Type B pancreatic cell (in vitro differentiated cells): ENCODE measurements around the gene MAPK14. TPM values are rescaled to one million over a fixed set of nuclear protein-coding genes. Genes with fewer than 3 reads are reported as not detected.
"Not testable (repeated sequence)": the region's sequence is repeated elsewhere in the genome, so short reads cannot be mapped to it uniquely, and the experiment has no call there.

ENCODE experiments used
- DNase-seq: peaks from one replicate; pipeline ENCODE4 v3.0.0; 2021; ENCODE audit warnings: mixed read lengths; ENCODE audit not compliant: unreplicated experiment; ENCODE audit errors: extremely low spot score
- H3K27ac Mint-ChIP-seq: 2 replicates; pipeline ENCODE4 v1.8.0; 2021; ENCODE audit warnings: mild to moderate bottlenecking, mixed read lengths
- H3K27me3 Mint-ChIP-seq: 2 replicates; pipeline ENCODE4 v1.8.0; 2021; ENCODE audit warnings: mixed read lengths
- H3K36me3 Mint-ChIP-seq: 2 replicates; pipeline ENCODE4 v1.8.0; 2021; ENCODE audit warnings: mixed read lengths
- H3K4me1 Mint-ChIP-seq: one replicate; pipeline ENCODE4 v1.8.0; 2021; ENCODE audit warnings: mixed read lengths; ENCODE audit not compliant: unreplicated experiment
- H3K4me3 Mint-ChIP-seq: 2 replicates; pipeline ENCODE4 v1.8.0; 2021; ENCODE audit warnings: mild to moderate bottlenecking, mixed read lengths
- H3K9me3 Mint-ChIP-seq: 2 replicates; pipeline ENCODE4 v1.8.0; 2021; ENCODE audit warnings: mixed read lengths
- CTCF ChIP-seq: fragments of 200-600 bp; sonication (generic); conservative IDR thresholded peaks from 2 replicates; pipeline ENCODE4 v1.5.0; 2021; ENCODE audit warnings: antibody characterized with exemption, mild to moderate bottlenecking
- total RNA-seq: library from RNA; stranded (reverse); gene quantifications from 2 replicates; pipeline ENCODE4 v1.2.1, GENCODE V29; 2021; ENCODE audit warnings: low replicate concordance

The MAPK14 gene
- total RNA-seq, 1 donor from 2014 or later, result 40.1 TPM

- no peak for DNase-seq
- Mint-ChIP-seq H3K27ac (peak overlapping the region; percentile 92), H3K4me3 (peak overlapping the region; percentile 94), H3K36me3 (no peaks in the 10 kb centered on the region), H3K4me1 (peaks cover 34% of the 10 kb centered on the region), H3K9me3 (no peaks in the 10 kb centered on the region), H3K27me3 (peaks cover 17% of the 10 kb centered on the region)
- no peak for TF ChIP-seq CTCF
Measured at GRCh38 chr6:36029464-36029863, 1.9 kb downstream of the MAPK14 start.

GRCh38 chr6:36032261-36032660, 4.7 kb downstream of the MAPK14 start:
- Mint-ChIP-seq H3K4me3 (no peak overlapping the region), H3K27ac (no peak overlapping the region), H3K36me3 (no peaks in the 10 kb centered on the region), H3K27me3 (peaks cover 4% of the 10 kb centered on the region), H3K4me1 (peaks cover 37% of the 10 kb centered on the region), H3K9me3 (no peaks in the 10 kb centered on the region)
- no peak for DNase-seq
- TF ChIP-seq CTCF, result no peak

- H3K4me3 Mint-ChIP-seq, result not testable (repeated sequence)
Measured at GRCh38 chr6:36033144-36033543, 5.5 kb downstream of the MAPK14 start.

GRCh38 chr6:36033935-36034334, 6.3 kb downstream of the MAPK14 start:
- Mint-ChIP-seq H3K9me3 (no peaks in the 10 kb centered on the region), H3K27ac (no peak overlapping the region), H3K4me3 (no peak overlapping the region), H3K27me3 (no peaks in the 10 kb centered on the region), H3K36me3 (no peaks in the 10 kb centered on the region), H3K4me1 (peaks cover 44% of the 10 kb centered on the region)
- TF ChIP-seq CTCF, result no peak
- DNase-seq, result no peak

More at GRCh38 chr6:36033144-36033543, 5.5 kb downstream of the MAPK14 start:
- H3K27me3 Mint-ChIP-seq, H3K9me3 Mint-ChIP-seq, DNase-seq, H3K27ac Mint-ChIP-seq, H3K36me3 Mint-ChIP-seq: not testable (repeated sequence)
- peaks cover 38% of the 10 kb centered on the region for H3K4me1 Mint-ChIP-seq

- no peak for DNase-seq
- Mint-ChIP-seq H3K27ac (no peak overlapping the region), H3K36me3 (no peaks in the 10 kb centered on the region)
Measured at GRCh38 chr6:36034441-36034840, 6.8 kb downstream of the MAPK14 start.

GRCh38 chr6:36035225-36035624, 7.6 kb downstream of the MAPK14 start:
- Mint-ChIP-seq H3K27me3 (no peaks in the 10 kb centered on the region), H3K36me3 (no peaks in the 10 kb centered on the region), H3K27ac (no peak overlapping the region), H3K9me3 (no peaks in the 10 kb centered on the region), H3K4me1 (peaks cover 43% of the 10 kb centered on the region), H3K4me3 (no peak overlapping the region)
- no peak for DNase-seq
- TF ChIP-seq CTCF, result no peak

More at GRCh38 chr6:36034441-36034840, 6.8 kb downstream of the MAPK14 start:
- Mint-ChIP-seq H3K4me1 (peaks cover 46% of the 10 kb centered on the region), H3K9me3 (no peaks in the 10 kb centered on the region), H3K4me3 (no peak overlapping the region), H3K27me3 (no peaks in the 10 kb centered on the region)
- no peak for TF ChIP-seq CTCF
